ENCODE data around the gene TBC1D8. TPM values are rescaled to one million over a fixed set of nuclear protein-coding genes. Genes with fewer than 3 reads are reported as not detected.

TBC1D8 gene
- total and polyA plus RNA-seq, 2 of the 8 experiments (the other 6 are each of a cell fraction or from before 2014, with no cell fraction given) = 20.8 to 21.8 TPM

- TF ChIP-seq RXRA (IDR thresholded peaks at IDR 0.05; ENCODE audit: insufficient read depth, low read depth, low read length) = no peak
Measured at GRCh38 chr2:101109451-101110118, 41.6 kb downstream of the TBC1D8 start (continued).
